ENCODE results near the gene TSPAN11.
"Not testable (repeated sequence)": the region's sequence is repeated elsewhere in the genome, so short reads cannot be mapped to it uniquely, and the experiment has no call there.

TSPAN11 gene

GRCh38 chr12:31002999-31003398 lies 76.5 kb downstream of the TSPAN11 start:
- DNase-seq (ENCODE audit: low spot score) = no peak

- no peak for DNase-seq (ENCODE audit: low spot score)
These were observed 77.5 kb downstream of the TSPAN11 start for GRCh38 chr12:31003861-31004640.

GRCh38 chr12:31004666-31005065 lies 78.1 kb downstream of the TSPAN11 start:
- no peak for DNase-seq (ENCODE audit: low spot score)

GRCh38 chr12:31005256-31005943 lies 78.9 kb downstream of the TSPAN11 start:
- DNase-seq (ENCODE audit: low spot score) = no peak

- no peak for DNase-seq (ENCODE audit: low spot score)
These were observed 79.4 kb downstream of the TSPAN11 start for GRCh38 chr12:31005944-31006361.

GRCh38 chr12:31006416-31007152 lies 80.0 kb downstream of the TSPAN11 start:
- DNase-seq (ENCODE audit: low spot score) = no peak

GRCh38 chr12:31007153-31007495 lies 80.6 kb downstream of the TSPAN11 start:
- DNase-seq (ENCODE audit: low spot score) = no peak

- DNase-seq (ENCODE audit: low spot score) = no peak
These were observed 81.2 kb downstream of the TSPAN11 start for GRCh38 chr12:31007636-31008175.

- no peak for DNase-seq (ENCODE audit: low spot score)
These were observed 81.8 kb downstream of the TSPAN11 start for GRCh38 chr12:31008241-31008761.

- no peak for DNase-seq (ENCODE audit: low spot score)
These were observed 82.7 kb downstream of the TSPAN11 start for GRCh38 chr12:31008961-31009840.

- DNase-seq (ENCODE audit: low spot score) = no peak
These were observed 83.4 kb downstream of the TSPAN11 start for GRCh38 chr12:31009976-31010375.

GRCh38 chr12:31011336-31011735 lies 84.8 kb downstream of the TSPAN11 start:
- DNase-seq (ENCODE audit: low spot score) = no peak

- DNase-seq (ENCODE audit: low spot score) = no peak
These were observed 85.4 kb downstream of the TSPAN11 start for GRCh38 chr12:31011746-31012566.

- DNase-seq (ENCODE audit: low spot score) = not testable (repeated sequence)
These were observed 86.0 kb downstream of the TSPAN11 start for GRCh38 chr12:31012567-31012891.

- no peak for DNase-seq (ENCODE audit: low spot score)
These were observed 88.7 kb downstream of the TSPAN11 start for GRCh38 chr12:31015215-31015614.

- no peak for DNase-seq (ENCODE audit: low spot score)
These were observed 89.5 kb downstream of the TSPAN11 start for GRCh38 chr12:31016057-31016456.

GRCh38 chr12:31017535-31017934 lies 91.0 kb downstream of the TSPAN11 start:
- DNase-seq (ENCODE audit: low spot score) = no peak

- no peak for DNase-seq (ENCODE audit: low spot score)
These were observed 91.7 kb downstream of the TSPAN11 start for GRCh38 chr12:31018106-31018789.

GRCh38 chr12:31018790-31019505 lies 92.4 kb downstream of the TSPAN11 start:
- DNase-seq (ENCODE audit: low spot score) = no peak

Data from CD4-positive, alpha-beta T cell treated with Interleukin-15 for 4 hours (primary cell).